Prostate gland (tissue), 2 donors: ENCODE data around the gene SCN5A.

Source experiments
- CTCF ChIP-seq, 4 experiments: fragments of 200-600 bp in 2 of 4; fragments of 450-650 bp in 2 of 4; sonication (generic) in 2 of 4; IDR thresholded peaks; 1 replicate in 3 of 4; 2 replicates in 1 of 4; pipeline ENCODE4 v1.5.1; 2016 to 2019; ENCODE audit warnings: antibody characterized with exemption in 4 of 4, mild to moderate bottlenecking in 2 of 4, moderate library complexity in 2 of 4
- POLR2A ChIP-seq: fragments of 450-650 bp; IDR thresholded peaks from one replicate; pipeline ENCODE4 v1.6.1; 2016; ENCODE audit warnings: antibody characterized with exemption, mild to moderate bottlenecking
- POLR2AphosphoS5 ChIP-seq: sonication (generic); formaldehyde crosslinking; IDR thresholded peaks from one replicate; pipeline ENCODE4 v1.6.1; 2017; ENCODE audit warnings: antibody characterized with exemption

- TF ChIP-seq POLR2A: no peak
- no peak for TF ChIP-seq CTCF (IDR thresholded peaks at IDR 0.05)
- TF ChIP-seq POLR2AphosphoS5: no peak
Observed at GRCh38 chr3:38608086-38608775, 41.3 kb downstream of the SCN5A start.
